ENCODE data around the gene SLX1A.

Gene SLX1A

DNA sequence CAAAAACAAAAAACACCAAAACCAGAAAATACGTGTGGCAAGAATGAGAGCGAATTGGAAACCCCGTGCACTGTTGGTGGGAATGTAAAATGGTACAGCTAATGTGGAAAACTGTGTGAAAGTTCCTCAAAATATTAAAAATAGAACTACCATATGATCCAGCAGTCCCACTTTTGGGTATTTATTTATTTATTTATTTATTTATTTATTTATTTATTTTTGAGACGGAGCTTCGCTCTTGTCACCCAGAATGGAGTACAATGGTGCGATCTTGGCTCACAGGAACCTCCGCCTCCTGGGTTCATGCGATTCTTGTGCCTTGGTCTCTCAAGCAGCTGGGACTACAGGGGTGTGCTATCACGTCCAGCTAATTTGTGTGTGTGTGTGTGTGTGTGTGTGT is 41.2 kb upstream of the SLX1A start:
- TF ChIP-seq, protein P1, sequence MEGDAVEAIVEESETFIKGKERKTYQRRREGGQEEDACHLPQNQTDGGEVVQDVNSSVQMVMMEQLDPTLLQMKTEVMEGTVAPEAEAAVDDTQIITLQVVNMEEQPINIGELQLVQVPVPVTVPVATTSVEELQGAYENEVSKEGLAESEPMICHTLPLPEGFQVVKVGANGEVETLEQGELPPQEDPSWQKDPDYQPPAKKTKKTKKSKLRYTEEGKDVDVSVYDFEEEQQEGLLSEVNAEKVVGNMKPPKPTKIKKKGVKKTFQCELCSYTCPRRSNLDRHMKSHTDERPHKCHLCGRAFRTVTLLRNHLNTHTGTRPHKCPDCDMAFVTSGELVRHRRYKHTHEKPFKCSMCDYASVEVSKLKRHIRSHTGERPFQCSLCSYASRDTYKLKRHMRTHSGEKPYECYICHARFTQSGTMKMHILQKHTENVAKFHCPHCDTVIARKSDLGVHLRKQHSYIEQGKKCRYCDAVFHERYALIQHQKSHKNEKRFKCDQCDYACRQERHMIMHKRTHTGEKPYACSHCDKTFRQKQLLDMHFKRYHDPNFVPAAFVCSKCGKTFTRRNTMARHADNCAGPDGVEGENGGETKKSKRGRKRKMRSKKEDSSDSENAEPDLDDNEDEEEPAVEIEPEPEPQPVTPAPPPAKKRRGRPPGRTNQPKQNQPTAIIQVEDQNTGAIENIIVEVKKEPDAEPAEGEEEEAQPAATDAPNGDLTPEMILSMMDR (IDR thresholded peaks at IDR 0.05) = no peak

DNA sequence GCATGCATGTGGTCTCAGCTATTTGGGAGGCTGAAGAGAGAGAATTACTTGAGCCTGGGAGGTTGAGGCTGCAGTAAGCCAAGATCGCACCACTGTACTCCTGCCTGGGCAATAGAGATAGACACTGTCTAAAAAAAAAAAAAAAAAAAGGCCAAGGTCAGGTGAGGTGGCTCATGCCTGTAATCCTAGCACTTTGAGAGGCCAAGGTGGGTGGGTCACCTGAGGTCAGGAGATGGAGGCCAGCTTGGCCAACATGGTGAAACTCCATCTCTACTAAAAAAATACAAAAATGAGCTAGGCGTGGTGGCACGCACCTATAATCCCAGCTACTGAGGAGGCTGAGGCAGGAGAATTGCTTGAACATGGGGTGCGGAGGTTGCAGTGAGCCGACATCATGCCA is 38.5 kb upstream of the SLX1A start:
- TF ChIP-seq, protein P1 (IDR thresholded peaks at IDR 0.05) = no peak

DNA sequence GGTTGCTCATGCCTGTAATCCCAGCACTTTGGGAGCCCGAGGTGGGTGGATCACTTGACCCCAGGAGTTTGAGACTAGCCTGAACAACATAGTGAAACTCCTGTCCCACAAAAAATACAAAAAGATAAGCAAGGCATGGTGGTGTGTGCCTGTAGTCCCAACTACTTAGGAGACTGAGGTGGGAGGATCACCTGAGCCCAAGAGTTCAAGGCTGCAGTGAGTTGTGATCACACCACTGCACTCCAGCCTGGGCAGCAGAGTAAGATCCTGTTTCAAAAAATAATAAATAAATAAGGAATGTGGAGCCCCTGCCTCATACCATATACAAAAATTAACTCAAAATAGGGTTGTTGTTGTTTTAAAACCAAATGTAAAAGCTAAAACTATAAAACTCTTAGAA is 36.5 kb upstream of the SLX1A start:
- TF ChIP-seq, protein P1 (IDR thresholded peaks at IDR 0.05) = no peak

DNA sequence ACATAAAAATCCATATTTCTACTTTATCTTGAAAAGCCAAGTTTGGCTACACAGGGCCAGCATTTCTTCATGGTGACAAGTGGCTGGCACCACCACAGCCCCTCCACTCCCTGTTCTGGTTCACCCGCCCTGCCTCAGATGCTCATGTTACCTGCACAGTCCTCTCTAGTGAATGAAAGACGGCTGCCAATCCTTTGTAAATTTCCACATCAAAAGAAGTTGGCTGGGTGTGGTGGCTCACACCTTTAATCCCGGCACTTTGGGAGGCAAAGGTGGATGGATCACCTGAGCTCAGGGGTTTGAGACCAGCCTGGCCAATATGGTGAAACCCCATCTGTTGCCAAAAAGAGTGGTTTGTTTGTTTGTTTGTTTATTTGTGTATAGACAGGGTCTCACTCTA is 30.1 kb upstream of the SLX1A start:
- TF ChIP-seq, protein P1 (IDR thresholded peaks at IDR 0.05) = no peak

DNA sequence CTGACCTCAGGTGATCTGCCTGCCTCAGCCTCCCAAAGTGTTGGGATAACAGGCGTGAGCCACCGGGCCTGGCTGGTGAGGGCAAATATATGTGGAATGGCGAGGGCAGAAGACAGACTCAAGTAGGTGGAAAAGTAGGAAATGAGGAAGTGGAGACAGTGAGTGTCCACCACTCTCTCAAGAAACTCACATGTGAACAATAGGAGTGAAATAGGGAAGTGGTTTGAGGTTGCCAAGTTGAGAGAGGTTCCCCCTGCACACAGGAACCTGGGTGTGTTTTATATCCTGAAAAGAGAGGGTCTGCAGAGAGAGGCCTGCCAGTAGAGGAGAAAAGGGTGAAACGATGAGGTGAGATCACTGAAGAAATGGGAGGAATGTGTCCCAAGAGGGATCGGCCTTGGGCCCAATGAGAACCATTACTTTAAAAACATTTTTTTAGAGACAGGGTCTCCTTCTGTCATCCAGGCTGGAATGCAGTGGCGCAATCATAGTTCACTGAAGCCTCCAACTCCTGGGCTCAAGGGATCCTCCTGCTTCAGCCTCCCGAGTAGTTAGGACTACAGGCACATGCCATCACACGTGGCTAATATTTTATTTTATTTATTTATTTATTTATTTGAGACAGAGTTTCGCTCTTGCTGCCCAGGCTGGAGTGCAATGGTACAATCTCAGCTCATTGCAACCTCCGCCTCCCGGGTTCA is 27.3 kb upstream of the SLX1A start:
- TF ChIP-seq, protein P1 (IDR thresholded peaks at IDR 0.05) = no peak

DNA sequence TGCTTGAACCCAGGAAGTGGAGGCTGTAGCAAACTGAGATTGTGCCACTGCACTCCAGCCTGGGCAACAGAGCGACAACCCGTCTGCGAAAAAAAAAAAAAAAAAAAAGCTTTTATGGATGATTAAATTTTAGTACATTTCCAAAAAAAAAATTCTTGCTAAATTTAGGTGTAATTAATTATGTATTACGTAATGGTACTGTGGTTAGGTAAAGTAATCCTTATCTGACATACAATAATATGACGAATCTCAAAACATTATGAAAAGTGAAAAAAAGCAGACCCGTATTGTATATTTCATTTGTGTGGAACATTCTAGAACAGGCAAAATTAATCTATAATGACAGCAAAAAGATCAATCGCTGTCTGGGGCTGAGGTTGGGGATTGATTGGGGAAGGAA is 20.6 kb upstream of the SLX1A start:
- TF ChIP-seq, protein P1 (IDR thresholded peaks at IDR 0.05) = no peak

DNA sequence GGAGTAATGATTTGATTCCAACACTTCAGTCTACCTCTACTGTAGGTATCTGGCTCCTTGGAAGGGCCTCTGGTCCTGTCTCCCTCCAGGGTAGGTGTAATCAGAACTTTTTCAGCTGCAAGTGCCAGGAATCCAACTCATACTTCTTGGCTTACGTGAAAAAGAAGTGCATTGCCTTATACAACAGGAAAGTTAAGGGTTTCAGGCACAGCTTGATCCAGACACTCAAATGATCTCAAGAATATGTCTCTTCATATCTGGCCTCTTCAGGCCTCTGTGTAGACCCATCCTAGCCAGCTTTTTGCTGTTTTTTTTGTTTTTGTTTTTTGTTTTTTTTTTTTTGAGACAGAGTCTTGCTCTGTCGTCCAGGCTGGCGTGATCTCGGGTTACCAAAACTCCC is 14.5 kb upstream of the SLX1A start:
- TF ChIP-seq, protein P1 (IDR thresholded peaks at IDR 0.05) = no peak

DNA sequence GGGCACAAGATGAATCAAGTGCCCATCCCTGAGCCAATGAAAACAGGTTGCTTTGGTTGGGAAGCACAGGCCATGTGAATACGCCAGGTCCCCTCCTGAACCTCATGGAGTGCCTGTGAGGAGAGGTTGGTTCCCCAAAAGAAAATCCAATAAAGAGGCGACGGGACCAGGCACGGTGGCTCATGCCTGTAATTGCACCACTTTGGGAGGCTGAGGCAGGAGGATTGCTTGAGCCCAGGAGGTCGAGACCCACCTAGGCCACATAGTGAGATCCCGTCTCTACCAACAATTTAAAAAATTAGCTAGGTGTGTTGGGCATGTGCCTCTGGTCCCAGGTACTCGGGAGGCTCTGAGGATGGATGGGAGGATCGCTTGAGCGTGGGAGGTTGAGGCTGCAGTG is 13.7 kb upstream of the SLX1A start:
- TF ChIP-seq, protein P1 (IDR thresholded peaks at IDR 0.05) = no peak

Measured in LNCAP (cell line).